Uterus (tissue), 2 donors: ENCODE data around the gene CDHR4.

Experiments used
- POLR2A ChIP-seq, 2 donors: fragments of 450-650 bp; IDR thresholded peaks; one replicate each; pipeline ENCODE4 v1.6.1; 2016; ENCODE audit warnings: antibody characterized with exemption in 2 of 2, mild to moderate bottlenecking in 1 of 2, moderate library complexity in 1 of 2
- TF ChIP-seq, protein P1 (sequence below), 4 experiments: fragments of 200-600 bp in 2 of 4; fragments of 450-650 bp in 2 of 4; sonication (generic) in 2 of 4; IDR thresholded peaks; one replicate each; pipeline ENCODE4 v1.5.1; 2016 to 2019; ENCODE audit warnings: antibody characterized with exemption in 4 of 4, mild to moderate bottlenecking in 2 of 4, moderate library complexity in 1 of 4

DNA sequence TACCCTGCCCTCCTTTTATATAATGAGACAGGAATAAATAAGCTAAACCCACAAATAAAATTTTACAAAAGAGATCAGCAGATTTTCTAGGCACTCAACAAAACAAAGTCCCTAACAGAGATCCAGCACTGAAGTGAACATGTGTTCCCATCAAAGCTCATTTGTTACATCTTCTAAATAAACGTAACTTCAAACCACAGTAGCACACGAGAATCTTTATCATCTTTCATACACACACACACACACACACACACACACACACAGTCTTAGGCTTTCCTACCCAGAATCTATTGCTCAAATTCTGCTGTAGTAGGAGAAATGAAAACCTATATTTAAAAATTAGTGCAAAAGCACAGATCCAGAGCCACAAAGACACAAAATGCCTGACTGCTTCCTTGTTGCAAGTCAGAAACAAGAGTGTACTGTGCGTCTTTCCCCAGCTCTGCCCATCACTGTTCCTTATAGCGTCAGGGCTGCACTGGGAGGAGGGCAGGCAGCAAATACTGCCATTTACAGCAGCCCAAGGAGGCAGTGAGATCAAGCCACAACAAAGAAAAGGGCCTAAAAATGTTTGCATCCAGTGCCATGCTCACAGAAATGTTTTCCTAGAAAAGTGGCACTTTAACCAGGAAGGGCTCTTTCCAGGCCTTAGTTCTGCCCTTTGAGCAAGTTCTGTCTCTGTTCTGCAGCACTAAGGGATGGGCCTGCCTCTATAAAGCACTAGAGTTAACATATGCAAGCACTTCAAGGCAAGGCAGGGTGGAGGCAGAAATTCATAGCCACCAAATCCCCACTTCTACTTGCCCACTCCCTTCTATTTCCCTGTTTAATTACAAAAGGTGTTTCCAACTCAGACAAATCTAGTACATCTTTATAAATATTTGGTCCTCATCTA is 19.3 kb downstream of the CDHR4 start:
- TF ChIP-seq, protein P1, sequence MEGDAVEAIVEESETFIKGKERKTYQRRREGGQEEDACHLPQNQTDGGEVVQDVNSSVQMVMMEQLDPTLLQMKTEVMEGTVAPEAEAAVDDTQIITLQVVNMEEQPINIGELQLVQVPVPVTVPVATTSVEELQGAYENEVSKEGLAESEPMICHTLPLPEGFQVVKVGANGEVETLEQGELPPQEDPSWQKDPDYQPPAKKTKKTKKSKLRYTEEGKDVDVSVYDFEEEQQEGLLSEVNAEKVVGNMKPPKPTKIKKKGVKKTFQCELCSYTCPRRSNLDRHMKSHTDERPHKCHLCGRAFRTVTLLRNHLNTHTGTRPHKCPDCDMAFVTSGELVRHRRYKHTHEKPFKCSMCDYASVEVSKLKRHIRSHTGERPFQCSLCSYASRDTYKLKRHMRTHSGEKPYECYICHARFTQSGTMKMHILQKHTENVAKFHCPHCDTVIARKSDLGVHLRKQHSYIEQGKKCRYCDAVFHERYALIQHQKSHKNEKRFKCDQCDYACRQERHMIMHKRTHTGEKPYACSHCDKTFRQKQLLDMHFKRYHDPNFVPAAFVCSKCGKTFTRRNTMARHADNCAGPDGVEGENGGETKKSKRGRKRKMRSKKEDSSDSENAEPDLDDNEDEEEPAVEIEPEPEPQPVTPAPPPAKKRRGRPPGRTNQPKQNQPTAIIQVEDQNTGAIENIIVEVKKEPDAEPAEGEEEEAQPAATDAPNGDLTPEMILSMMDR (IDR thresholded peaks at IDR 0.05): no peak
- no peak for TF ChIP-seq POLR2A (IDR thresholded peaks at IDR 0.05)
